HG02588 (cell line): ENCODE results near the gene FNDC11.

ENCODE experiments used
- ATAC-seq: cut with Tn5 transposase; IDR thresholded peaks from one replicate; pipeline ENCODE4 v1.9.1; 2021; ENCODE audit warnings: mild to moderate bottlenecking, moderate library complexity; ENCODE audit not compliant: unreplicated experiment

The FNDC11 gene

DNA sequence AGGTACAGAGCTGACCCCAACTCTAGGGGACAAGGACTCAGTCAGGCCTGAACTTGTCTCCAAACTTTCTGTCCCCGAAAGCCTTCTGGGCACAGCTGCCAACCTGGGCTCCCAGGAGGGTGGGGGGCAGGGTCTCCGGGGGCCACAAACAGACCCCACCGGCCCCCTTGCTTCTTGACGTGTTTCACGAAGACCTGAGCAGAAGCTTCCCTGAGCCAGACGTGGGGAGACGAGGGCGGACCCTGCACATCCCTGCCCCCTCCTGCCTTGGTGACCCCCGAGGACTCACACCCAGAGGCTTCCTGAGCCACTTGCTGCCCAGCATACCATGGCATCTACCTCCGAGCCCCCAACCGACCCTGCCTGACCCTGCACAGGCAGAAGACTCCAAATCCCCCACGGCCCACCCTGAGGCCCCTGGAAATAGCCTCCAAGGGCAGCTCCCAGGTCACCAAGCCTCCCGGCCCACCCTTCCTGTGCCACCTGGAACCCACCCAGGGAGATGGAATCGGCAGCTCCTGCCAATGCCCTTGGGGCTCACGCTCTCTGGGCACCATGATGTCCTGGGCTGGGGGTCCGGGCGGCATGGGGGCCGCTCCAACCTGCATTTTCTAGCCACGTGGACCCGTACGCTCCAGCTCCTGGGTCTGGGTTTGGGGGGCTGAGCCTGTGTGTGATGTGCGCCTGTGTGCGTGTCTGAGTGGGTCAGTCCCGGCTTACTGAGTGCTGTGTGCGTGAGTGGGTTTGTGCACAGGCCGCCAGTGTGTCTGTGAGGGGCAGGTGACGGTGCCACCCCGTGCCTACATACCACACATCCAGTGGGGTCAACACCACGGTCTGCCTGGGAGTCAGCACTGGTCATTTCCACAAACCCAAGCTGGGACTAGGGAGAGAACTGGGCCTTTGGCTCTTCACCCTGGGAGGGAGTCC lies 14.3 kb upstream of the FNDC11 start:
- ATAC-seq = no peak

DNA sequence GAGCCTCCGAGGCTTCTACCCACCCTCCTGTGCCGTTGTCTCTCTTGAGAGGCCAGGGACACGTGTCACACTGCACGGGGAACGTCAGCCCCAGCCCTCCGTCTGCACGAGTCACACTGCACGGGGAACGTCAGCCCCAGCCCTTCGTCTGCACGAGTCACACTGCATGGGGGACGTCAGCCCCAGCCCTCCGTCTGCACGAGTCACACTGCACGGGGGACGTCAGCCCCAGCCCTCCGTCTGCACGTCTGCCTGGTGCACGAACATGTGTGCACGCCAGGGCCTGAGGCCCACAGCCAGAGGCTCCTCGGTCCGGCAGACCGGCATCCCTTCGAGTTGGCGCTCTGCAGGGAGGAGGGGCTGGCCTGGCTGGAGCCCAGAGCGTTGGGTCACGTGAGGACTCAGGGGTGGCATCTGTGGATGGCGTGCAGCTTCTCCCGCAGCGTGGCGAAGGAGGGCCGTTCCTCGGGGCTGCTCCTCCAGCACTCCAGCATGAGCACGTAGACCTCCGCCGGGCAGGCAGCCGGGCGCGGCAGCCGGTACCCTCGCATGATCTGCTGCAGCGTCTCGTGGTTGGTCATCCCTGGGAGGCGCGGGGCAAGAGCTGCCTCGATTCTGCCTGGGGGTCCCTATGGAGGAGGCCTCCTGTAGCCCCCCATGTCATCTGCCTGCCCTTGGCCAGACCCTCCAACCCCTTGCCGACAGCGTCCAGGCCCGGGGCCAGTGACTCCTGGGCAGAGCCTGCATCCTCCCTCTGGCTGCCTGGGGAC lies 13.4 kb upstream of the FNDC11 start:
- ATAC-seq = no peak

DNA sequence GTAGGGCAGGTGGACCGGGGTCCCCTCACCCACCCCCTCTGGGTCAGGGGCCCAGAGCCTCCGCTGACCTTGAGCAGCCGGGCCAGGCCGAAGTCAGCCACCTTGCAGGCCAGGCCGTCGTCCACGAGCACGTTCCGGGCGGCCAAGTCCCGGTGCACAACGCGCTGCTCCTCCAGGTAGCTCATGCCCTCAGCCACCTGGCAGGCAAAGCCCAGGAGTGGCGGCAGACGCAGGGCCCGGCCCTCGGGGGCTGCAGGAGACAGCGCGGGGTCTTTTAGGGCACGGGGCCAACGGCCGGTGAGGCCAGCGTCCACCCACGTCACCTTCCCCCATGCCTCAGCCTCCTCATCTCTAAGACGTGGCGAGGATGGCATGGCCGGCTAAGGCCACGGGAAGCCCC lies 12.6 kb upstream of the FNDC11 start:
- no peak for ATAC-seq

DNA sequence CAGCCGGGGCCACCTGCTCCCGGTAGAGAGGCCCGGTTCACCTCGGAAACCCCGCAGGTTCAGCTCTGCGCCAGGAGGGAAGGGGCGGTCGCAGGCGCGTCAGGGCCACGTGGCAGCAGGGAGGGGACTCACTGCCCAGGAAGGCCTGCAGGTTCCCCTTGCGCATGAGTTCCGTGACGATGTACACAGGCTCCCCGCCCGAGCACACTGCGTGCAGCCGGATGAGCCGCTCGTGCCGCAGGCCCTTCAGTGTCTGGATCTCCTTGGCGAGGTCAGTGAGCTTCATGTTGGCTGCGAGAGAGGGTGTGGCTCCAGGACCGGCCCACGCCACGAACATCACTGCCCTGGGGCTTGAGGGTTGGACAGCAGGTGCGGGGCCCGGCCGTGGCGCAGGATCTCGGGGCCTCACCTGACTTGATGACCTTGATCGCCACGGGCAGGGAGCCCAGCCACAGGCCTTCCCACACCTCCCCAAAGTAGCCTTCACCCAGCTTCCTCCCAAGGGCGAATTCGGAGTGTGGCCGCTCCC lies 11.9 kb upstream of the FNDC11 start:
- no peak for ATAC-seq

DNA sequence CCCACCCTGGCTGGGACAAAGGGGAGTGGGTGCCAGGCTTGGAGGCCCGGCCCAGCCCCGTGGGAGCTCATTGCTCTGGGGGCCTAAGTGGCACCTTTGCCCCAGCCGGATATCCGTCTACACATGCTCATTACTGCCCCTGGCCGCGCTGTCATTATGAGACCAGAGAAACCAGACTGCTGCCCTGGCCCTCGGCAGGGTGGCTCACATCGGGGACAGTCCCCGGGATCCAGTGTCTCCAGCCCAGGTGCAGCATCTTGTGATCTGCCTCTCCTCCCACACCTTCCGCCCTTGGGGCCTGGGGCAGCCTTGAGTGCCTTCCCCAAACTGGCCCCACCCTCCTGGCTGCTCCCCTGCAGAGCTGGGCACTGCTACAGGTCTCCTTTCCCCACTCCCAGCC lies 11.3 kb upstream of the FNDC11 start:
- ATAC-seq = no peak

DNA sequence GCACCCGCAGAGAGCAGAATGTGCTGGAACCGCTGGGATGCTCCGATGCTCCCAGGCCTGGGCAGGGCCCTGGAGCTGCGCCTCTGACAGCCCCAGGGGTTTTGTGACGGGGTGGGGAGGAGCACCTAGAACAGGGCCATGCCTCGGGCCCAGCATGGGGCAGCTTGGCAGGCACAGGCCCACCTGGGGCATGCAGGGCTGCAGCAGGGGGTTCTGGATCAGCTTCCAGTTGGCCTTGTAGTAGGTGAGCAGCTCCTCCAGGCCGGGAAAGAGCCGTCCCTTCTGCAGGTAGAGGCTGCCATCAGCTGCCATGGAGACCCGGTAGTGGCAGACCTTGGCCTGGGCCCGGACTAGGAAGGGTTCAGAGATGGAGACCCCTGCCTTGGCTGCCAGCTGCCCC lies 10.8 kb upstream of the FNDC11 start:
- ATAC-seq = no peak

DNA sequence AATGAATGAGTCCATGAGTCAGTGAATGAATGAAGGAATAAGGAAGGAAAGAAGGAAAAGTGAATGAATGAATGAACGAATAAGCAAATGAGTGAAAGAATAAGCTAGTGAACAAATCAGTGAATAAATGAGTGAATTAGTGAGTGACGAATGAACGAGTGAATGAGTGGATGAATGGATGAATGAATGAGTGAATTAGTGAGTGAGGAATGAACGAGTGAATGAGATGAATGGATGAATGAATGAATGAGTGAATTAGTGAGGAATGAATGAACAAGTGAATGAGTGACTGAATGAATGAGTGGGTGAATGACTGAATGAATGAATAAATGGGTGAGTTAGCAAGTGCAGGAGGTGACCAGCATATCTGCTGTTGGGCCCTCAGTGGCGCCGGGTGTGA lies 10.2 kb upstream of the FNDC11 start:
- no peak for ATAC-seq

DNA sequence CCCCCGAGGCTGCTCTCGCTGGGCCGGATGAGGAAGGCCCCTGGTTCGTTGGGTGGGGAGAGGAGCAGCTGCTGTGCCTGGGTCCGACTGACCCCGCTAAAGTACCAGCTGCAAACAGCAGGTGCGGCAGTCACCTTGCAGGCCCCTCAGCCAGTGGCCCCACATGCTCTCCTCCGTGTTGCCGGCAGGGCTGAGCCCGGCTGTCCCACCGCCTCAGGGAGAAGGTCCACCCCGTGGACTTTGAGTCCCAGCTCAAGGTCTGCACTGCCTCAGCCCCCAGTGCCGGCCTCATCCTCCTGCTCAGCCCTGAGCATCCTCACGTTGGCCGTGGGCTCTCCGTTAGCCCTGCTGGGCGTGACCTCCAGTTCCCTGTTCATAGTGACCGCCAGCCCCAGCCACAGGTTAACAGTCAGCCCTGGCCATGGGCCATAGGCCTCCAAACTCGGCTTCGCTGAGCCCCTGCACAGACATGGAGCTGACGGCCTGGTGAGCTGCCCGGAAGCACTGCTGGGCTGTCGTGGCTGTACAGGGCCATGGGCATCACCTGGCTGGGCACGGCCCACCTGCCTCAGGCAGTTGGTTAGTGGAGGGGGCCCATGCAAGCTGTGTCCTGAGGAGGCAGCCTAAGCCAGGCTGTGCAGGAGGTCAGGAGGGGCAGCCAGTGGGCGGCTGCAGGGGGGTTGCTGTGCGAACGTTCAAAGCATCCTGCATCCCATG lies 9.6 kb upstream of the FNDC11 start:
- ATAC-seq = no peak

DNA sequence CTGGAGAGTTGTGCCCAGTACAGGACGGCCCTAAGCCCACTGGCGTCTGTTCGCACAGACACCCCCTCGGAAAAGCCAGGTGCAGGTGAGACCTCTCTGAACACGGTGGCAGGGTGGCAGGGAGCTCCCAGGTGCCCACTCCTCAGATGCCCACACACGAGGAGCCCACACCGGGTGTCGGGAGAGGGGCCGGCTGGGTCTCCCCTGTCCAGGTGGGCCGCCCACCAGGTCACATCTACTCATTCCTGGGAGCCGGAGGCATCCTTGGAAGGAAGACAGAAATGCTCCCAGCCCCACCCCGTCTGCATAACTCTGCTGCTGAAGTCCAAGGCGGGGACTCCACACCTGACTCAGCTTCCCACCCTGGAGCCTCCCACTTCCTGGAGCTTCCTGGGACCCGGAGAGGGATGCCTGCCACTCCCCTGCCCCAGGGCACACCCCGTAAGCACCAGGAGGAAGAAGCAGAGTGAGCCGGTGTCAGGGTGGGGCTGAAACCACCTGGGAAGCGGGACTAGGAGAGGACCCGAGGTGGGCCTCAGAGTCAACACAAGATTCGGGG lies 8.9 kb upstream of the FNDC11 start:
- no peak for ATAC-seq

DNA sequence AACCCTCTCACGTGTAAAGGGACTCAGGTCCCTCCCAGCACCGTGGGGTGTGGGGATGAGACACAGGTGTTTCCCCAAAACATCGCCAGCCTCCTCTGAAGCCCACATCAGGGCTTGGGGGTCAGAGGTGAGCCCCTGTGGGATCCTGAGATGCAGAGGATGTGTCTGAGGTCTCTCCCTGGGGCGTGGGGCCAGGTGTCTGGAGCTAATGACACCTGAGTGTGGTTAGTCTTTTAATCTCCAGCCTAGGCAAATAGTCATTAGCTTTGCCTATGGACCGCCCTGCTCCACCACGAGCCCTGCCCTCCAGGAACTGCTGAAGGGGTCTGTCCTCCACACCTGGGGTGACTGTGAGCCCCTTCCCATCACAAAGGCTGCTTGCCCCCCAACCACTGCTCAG lies 8.1 kb upstream of the FNDC11 start:
- ATAC-seq = no peak

DNA sequence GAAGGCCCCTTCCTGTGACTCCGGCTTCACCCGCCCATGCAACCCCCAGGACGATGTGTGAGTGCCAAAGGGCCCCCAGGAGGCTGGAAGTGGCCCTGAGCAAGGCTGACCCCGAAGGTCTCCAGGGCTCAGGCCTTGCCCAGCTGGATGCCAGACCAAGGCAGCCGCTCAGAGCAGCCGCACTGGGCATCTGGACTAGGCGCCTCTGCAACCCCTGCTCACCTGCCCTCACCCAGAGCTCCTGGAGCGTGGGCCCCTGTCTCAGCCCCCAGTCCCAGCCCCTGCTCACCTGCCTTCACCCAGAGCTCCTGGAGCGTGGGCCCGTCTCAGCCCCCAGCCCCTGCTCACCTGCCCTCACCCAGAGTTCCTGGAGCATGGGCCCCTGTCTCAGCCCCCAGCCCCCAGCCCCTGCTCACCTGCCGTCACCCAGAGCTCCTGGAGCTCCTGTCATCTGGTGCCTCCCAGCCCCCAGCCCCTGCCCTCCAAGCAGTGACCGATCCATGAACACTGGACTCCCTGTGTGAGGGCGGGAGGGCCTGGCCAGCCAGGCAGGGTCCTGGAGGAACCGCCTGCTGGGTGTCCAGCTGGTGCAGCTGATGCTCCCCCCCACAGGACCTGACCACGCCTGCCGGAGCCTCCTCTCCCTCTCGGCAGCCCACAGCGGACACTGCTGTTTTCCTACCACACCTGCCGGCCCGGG lies 7.6 kb upstream of the FNDC11 start:
- no peak for ATAC-seq

DNA sequence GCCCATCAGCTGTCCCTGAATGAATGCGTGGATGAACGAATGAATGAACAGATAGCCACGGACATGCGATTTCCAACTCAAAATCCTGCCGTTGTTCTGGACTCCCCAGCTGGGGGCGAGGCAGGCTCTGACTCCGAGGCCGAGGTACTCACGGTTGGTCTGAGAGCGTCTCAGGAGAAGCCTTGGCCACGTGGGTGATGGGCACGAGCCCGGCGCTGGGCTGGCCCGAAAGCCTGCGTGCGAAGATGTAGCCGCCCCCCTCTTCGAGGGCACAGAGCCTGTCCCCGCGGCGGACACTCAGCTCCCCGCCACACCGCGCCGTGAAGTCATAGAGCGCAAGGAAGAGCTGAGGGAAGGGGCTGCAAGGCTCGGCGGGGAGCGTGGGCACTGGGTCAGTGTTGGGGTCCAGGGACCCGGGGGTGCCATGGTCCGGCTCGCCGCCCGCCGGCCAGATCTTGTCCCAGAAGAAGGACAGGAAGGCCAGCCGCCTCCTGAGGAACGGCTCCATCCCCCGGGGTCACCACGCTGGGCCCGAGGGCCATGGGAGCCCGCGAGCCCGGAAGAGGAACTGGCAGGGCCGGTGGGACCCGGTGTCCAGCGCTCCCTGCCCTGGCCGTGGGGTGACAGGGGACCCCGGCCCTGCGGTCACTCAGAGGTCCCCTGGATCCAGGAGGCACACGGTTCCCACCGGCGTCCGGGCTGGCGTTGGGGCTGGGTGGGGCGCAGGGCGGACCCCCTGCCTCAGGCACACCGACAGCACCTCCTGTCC lies 6.8 kb upstream of the FNDC11 start:
- no peak for ATAC-seq

DNA sequence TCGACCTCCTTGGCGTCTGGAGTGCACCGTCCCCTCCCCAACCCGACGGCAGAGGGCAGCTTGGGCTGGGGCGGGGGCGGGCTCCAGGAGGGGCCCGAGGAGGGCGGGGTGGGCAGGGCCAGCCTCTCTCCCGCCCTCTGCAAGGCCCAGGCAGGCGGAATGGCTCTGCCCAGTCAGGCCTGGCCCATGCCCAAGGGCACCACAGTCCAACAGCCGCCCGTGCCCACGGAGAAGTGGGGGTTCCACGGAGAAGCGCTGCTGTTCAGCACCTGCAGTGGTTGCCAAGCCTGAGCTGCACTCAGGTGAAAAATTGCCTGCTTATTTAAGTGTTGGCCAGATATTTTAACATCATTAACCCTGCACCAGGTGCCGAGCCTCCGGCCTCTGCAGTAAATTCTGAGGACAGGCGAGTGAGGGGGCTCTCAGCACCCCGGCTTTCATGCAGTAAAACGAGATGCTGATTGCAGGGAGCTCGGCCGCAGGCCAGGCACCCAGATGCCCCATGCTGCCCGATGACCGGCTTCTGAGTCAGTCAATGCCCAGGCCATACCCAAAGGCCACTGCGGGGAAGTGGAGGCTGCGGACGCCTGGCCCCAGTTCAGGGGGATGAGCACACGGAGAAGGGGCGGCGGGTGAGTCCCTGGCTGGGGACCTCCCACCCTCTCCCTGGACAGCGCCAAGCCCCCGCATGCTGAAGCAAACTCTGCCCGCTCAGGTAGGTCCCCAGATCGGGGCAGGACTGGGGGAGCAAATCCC lies 6.1 kb upstream of the FNDC11 start, which contains the start of gene SRMS:
Gene SRMS (minus strand): TSS at position 25 of the 756 bp plus-strand sequence. CDS start 286 bp downstream, outside the sequence.
- no peak for ATAC-seq

DNA sequence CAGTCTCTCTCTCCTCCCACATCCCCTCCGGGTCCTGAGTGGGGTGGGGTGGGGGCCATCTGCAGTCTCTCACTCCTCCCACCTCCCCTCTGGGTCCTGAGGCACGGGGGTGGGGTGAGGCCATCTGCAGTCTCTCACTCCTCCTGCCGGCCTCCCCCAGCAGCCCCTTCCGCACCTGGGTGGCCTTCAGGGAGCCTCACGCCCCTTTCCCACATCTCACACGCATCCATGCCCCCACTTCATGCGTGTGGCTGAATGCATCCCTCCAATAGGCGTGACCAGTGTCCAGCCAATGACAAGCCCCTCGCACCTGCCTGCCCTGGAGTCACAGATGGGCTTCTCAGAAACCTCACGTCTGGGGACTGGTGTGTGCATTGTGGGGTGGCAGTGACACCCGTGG lies 5.4 kb upstream of the FNDC11 start:
- no peak for ATAC-seq

DNA sequence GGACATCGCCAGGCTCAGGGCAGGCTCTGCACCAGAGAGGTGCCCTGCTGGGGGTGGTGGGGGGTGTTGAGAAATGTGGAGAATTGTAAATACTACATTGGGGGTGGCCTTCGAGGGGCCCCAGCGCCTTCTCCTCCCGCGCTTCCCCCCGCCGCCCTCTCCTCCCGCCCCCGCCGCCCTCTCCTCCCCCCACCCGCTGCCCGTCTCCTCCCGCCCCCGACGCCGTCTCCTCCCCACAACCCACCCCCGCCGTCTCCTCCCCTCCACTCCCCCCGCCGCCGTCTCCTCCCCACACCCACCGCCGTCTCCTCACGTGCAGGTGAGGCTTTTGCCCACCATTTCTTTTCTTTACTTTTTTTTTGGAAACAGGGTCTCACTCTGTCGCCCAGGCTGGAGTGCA lies 4.9 kb upstream of the FNDC11 start:
- ATAC-seq = no peak

DNA sequence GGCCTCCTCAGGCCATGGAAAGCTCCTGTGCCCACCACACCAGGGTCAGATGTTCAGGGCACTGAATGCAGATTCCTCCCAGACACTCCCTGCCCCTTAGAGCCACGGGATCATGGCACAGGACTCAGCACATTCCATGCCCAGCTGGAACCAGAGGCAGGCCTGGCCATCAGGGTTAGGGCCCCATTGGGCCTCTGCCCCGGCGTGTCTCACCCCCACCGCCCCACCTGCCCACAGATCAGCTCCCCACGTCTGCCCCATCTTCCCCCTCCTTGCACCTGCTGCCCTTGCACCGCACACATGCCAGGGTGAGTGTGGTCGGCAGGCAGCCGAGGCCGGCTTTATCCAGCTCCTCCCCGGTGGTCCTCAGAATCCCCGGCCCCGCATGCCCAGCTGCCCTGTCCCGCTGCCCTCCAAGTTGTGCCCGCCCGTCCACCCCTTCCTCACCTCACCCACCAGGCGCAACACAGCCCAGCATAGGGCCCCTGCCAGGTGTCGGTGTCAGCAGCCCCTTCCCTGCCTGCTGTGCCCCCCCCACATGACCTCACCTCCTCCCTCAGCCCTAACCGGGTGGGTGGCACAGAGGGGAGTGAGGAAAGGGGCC lies 4.2 kb upstream of the FNDC11 start:
- ATAC-seq = no peak

DNA sequence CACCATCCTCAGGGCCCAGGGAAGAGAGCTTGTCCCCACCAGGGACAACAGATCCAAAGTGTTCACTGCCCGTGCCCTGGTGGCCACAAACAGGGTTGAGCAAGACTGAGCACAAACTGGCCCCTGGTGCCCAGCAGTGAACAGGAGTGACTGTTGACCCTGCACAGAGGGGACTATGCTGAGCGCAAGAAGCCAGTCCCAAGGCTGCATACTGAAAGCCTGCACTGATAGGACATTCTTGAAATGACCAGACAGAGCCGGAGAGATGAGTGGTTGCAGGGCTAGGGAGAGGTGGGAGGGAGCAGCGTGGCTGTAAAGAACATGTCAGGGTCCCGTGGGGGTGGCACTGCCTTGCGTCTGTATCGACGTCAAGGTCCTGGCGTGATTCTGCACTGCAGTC lies 2.9 kb upstream of the FNDC11 start:
- ATAC-seq = no peak

DNA sequence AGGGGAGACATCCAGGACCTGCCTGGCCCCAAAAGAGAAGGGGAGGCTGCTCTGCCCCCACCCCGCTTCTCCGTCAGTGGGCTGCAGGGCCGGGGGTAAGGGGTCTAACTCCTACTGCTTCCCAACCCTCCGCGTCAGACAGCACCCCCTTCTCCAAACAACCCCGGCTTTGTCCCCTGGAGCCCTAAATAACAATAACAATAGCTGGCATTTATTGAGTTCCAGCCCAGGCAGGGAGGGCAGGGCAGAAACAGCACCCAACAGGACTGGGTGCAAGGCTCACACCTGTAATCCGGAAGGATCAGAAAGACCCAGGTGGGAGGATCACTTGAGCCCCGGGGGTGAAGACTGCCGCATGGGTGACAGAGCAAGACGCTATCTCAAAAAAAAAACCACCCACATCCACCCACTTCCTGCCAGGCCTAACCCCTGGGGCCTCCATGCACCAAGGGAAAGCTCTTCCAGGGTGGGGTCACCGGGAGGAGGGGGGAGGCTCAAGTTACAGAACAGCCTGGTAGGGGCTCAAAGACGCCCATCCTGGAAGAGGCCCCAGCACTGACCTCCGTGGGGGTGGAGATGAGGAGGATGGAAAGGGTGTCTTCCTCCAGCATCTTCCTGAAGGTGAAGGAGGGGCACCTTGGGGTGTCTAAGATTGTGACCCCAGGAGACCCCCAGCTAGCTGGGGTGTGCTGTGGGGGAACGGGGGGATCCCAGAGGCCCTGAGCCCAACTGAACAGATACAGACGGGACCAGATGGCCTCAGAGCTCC lies 1.3 kb upstream of the FNDC11 start:
- ATAC-seq = no peak
